Stimulated activated CD8-positive, alpha-beta memory T cell treated with anti-CD3 and anti-CD28 coated beads, Interleukin-7, amount 100 ng/mL, for 1 hour (primary cell): Measurements from ENCODE around the gene ANKRD33B.
"Not testable (repeated sequence)": the region's sequence is repeated elsewhere in the genome, so short reads cannot be mapped to it uniquely, and the experiment has no call there.

Experiments used
- DNase-seq, 2 donors: peaks; one replicate each; pipeline ENCODE4 v3.0.0-alpha.2; 2020; ENCODE audit warnings: low read depth in 2 of 2

The ANKRD33B gene

DNA sequence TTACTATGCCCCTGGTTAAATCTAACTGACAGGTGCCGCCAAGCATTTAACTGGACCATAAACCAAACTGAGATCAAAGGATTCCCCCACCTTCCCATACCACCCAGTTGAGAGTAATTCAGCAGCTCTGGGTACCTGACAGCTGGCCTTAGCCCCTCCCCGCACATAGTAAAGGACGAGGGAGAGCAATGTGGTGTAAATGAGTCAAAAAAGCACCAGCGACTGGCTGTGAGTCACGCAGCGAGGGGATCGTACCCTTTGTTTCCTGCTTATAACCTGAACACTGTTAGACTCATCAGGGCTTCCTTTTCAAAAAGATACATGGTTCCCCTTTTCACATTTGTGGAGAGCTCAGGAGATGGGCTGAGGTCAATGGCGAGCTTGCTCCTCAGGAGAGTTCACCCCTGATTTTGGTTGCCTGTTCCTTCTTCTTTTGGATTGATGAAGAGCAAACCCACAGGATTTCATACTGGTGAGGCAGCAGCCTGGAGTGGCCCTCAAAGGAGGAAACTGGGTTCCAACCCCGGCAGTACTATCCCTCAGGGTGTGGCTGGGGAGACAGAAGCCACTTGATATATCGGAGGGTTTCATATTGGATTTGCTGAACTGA lies 71.5 kb downstream of the ANKRD33B start:
- peak in 1 of 2 donors; percentile 26 for DNase-seq

DNA sequence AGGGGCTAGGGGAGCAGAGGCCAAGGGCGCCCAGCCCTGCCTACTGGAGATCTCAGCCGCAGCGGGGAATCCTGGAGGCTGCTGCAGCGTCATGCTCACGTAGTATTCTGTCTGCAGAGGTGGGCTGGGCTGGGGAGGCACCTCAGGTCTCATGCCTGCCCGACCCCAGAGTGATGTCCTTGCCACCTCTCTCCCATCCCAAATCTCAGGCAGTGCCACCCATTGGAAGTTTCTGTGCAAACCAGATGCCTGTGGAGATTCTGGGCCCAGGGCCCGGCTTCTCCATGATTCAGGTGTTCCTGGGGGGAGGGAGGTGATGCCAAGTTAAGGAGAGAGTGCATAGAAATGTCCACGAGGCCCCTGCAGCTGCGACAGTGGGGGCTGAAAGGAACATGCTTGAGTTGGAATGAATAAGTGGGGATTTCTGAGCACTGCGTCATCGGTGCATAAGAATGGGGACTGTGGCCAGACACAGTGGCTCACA lies 72.0 kb downstream of the ANKRD33B start:
- no peak for DNase-seq

DNA sequence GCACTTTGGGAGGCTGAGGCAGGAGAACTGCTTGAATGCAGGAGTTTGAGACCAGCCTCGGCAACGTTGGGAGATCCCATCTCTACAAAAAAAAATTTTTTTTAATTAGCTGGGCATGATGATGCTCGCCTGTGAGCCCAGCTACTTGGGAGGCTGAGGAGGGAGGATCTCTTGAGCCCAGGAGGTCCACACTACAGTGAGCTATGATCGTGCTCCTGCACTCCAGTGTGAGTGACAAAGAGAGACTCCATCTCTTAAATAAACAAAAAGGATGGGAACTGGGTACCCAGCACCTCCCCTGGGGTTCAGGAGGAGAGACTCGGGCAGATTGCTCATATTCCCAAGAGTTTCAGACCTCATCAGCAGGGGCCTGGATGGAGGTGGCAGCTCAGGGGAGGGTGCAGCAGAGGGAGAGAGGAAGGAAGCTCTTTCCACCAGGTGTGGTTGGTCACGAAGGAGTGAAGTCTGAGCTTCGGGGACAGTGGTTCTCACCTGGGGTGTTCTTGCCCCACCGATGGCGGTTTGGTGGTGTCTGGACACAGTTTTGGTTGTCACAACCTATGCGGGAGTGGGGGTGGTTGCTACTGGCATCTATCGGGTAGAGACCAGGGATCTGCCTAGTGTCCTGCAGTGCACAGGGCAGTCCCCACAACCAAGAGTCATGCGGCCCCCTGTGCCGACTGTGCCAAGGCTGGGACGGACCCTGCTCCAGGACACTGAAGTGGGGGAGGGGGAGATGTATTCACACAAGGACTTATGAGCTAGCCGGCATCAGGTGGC lies 72.7 kb downstream of the ANKRD33B start:
- DNase-seq: no peak

DNA sequence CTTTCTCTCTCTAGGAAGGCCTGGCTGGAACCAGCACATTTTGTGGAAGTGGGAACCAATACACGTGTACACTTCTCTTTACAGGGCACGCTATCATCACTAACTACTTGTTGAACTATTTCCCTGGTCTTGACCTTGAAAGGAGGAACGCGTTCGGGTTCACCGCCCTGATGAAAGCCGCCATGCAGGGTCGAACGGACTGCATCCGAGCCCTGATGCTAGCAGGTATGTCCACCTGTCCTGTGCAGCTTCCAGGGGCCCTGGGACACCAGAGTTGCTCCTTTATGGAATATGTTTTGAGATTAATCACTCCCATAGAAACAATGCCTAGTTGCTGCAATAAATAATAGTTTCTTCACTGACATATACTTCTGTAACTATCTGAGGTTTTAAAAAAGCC lies 74.1 kb downstream of the ANKRD33B start:
- DNase-seq: no peak

DNA sequence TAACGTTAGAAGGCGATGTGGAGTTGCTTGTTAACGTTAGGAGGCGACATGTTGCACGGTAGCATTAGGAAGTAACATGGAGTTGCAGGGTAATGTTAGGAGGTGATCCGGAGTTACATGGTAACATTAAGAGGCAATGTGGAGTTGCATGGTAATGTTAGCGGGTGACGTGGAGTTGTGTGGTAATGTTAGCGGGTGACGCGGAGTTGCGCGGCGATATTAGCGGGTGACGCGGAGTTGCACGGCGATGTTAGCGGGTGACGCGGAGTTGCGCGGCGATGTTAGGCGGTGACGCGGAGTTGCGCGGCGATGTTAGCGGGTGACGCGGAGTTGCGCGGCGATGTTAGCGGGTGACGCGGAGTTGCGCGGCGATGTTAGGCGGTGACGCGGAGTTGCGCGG lies 74.9 kb downstream of the ANKRD33B start:
- DNase-seq: not testable (repeated sequence)

DNA sequence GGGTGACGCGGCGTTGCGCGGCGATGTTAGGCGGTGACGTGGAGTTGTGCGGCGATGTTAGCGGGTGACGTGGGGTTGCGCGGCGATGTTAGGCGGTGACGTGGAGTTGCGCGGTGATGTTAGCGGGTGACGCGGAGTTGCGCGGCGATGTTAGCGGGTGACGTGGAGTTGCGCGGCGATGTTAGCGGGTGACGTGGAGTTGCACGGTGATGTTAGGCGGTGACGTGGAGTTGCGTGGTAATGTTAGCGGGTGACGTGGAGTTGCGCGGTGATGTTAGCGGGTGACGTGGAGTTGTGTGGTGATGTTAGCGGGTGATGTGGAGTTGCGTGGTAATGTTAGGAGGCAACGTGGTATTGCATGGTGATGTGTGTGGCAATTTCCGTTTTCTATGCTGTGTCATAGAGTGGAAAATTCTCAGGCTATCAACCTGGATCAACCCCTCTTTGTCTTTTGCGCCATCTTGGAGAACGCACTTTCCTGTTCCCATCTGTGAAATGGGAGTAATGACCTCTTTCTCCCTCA lies 76.0 kb downstream of the ANKRD33B start:
- DNase-seq: no peak

DNA sequence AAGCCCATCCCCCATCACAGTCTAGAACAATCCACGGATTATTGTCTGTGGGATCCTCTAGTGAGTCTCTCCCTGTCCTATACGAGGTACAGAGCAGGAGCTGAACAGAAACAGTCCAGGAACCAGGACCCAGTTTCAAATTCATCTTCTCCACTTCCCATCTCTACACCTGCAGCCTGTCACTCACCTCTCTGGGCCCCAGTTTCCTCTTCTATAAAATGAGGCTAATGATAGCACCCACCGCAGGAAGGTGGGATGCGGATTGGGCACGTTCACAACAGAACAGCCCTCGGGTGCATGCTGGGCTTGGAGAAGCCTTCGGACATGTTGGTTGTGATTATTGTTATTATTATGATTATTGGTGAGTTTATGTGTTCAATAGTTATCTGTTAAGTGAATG lies 78.5 kb downstream of the ANKRD33B start:
- no peak for DNase-seq

DNA sequence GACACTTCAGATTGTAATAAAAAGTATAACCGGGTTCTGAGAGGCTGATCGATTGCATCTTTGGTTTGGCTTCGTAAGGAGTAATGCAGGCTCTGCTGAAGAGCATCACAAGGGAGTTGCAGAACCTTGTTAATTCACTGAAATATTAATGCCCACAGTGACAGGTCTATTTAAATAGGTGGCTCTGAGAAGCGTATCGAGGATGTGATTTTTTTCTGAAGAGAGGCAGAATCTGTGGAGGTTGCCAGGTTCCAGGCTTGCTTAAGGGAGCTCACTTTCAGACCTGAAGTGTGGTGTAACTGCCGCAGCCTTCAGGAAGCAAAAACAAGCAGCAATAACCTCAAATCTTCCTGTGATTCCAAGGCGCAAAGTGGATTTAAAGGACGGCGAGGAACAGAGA lies 80.3 kb downstream of the ANKRD33B start:
- DNase-seq: no peak

DNA sequence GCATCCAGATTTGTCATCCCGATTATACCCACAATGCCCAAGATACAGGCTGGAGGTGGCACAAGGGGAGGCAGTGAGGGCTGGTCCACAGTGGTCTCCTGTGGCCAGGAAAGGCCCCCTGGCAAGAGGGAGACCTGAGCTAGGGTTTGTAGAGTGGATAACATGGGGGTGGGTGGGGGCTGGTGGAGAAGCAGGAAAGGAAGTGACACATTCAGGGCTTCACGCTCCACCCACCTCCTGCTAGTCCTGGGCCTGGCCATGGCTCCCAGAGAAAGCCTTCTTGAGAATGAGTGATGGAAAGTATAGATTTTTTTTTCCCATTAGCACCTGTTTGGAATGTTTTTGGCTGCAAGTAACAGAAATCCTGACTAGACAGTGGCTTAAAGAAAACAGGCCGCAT lies 81.3 kb downstream of the ANKRD33B start:
- DNase-seq: no peak

DNA sequence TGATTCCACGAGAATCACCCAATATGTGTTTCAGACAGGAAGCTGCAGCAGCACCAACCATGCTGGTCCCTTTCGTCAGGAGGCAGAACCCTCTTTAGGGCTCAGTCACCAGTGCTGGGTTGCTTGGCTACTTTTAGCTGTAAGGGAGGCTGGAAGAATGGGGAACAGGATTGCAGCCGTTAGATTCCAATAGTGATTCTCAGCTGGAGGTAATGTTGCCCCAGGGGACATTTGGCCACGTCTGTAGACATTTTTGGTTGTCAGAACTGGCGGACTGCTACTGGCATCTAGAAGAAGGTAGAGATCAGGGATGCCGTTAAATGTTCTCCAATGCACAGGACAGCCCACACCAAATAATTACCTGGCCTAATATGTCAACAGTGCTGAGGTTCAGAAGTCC lies 81.8 kb downstream of the ANKRD33B start:
- no peak for DNase-seq

DNA sequence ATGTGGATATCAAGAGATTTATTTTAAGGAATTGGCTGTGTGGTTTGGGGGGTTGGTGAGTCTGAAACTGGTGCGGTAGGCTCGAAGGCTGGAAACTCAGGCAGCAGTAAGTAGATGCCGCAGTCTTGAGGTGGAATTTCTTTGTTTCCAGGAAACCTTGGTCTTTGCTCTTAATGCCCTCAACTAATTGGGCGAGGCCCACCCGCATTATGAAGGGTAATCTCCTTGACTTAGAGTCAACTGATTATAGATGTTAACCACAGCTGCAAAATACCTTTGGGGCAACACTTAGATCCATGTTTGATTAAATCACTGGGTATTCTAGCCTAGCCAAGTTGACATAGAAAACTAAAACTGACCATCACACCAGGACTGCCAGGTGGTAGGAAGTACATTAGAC lies 83.8 kb downstream of the ANKRD33B start:
- no peak for DNase-seq

DNA sequence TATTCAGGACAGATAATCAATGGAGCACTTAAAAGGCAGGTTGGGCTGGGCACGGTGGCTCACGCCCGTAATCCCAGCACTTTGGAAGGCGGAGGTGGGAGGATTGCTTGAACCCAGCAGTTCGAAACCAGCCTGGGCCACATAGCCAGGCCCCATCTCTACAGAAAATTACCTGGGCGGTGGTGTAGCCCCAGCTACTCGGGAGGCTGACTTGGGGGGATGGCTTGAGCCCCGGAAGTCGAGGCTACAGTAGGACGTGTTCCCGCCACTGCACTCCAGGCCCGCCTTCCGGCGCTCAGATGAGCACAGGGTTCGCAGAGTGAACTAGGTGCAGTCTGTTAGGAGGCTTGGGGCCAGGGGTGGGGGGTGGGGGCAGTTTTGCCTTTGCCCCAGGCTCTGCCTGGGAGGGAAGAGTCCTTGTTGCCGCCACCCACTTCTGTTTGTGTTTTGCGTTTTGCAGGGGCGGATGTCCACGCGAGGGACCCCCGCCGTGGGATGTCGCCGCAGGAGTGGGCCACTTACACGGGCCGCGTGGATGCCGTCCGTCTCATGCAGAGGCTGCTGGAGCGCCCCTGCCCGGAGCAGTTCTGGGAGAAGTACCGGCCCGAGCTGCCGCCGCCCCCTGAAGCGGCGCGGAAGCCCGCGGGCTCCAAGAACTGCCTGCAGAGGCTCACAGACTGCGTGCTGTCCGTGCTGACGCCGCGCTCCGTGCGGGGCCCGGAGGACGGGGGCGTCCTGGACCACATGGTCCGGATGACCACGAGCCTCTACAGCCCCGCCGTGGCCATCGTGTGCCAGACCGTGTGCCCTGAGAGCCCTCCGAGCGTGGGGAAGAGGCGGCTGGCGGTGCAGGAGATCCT lies 85.2 kb downstream of the ANKRD33B start:
- DNase-seq: no peak

DNA sequence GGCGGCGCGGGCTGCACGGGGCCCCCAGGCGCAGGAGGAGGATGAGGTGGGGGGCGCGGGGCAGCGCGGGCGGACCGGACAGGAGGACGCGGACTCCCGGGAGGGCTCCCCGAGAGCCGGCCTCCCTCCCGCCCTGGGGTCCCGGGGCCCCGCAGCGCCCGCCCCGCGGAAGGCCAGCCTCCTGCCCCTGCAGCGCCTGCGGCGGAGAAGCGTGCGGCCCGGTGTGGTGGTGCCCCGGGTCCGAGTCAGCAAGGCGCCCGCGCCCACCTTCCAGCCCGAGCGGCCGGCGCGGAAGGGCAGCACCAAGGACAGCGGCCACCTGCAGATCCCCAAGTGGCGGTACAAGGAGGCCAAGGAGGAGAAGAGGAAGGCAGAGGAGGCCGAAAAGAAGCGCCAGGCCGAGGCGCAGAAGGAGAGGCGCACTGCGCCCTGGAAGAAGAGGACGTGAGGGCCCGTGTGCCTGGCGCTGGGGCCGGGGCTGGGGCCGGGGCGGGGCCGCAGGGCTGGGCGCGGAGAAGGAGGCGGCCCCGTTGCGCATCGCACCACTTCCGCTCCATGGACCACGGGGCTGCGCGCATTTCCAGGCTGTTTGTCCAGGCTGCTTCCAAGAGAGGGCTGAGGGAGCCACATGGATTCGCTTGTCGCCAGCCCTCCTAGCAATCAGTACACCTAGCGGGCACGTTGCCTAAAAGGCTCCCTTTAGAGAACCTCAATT lies 86.0 kb downstream of the ANKRD33B start:
- DNase-seq: no peak

DNA sequence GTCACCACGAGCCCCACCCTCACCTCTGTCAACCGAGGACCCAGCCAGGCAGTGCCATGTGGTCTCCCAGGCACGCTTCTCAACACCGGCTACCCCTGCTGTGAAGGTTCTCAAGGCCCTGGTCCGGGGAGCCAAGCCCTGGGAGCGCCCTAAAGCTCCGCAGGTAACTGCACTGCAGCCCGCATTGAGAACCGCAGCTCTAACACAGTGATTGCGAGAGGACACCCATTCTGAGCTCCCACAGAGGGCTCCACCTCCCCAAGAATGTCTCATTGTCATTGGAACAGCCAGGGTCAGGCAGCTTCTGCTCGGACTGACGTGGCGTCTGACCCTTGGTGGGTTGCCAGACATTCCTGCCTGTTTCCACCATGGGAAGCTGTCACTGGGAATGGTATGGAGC lies 88.3 kb downstream of the ANKRD33B start:
- DNase-seq: no peak

DNA sequence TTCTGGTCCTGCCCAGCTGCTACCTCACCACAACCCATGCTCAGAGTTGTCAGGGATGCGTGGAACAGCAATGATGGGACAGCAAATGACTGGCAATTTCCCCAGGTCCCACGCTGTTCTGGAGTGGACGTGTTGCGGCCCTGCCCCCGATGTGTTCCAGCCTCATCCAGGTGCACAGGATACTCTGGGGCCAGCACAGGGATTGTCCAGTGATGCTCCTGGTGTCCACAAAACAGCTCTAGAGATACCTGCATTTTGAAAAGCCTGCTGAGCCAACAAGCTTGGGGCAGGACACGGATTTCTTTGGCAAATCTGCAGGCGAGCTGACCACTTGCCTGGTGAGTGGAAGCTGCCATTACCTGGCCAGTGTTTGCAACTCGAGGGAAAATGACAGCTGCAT lies 88.7 kb downstream of the ANKRD33B start:
- no peak for DNase-seq

DNA sequence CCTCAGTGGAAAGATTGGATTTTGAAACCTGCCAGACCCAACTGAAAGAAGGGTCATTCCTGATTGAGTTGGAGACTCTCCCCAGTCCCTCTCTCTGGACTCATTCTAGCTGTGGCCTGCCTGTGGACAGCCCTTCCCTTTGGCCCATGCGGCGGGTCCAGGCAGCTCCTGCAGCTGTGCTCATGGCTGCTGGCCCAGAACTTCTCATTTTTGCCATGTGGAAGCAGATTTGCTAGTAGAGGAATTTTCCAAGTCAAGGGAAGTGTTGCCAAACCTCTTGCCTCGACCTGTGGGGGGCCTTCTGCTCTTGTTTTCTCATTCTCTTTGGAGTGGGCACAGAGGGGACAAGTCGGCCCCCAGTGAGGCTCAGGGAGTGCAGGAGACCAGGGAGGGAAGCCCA lies 89.2 kb downstream of the ANKRD33B start:
- DNase-seq: no peak

DNA sequence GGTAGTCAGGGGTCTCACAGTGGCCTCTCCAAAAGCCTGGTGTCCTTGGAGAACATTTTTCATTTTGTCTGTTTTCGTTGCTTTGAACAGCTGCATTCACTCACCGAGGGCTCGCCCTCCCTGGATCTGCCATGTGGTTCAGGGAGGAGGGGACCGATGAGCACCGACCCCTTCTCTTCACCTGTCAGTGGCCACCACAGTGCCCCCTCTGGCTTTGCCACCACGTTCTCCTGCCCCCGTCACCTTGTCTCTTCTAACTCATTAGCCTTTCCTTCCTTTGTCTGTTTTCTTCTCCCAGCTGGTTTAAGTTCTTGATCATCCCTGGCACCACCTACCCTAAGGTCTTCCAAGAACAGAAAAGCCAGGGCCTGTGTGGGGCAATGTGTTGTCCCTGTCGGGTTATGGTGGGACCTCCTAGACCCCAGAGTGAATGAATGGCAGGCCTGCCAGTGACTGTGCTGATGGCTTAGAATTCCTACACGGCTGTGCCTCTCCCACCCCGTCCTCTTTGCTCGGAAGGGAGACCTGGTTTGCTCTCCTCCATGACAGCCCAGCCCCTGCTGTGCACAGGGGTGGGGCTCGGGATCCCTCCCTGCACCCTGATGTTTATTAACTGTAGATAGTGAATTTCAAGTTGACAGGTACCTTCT lies 90.0 kb downstream of the ANKRD33B start:
- no peak for DNase-seq

DNA sequence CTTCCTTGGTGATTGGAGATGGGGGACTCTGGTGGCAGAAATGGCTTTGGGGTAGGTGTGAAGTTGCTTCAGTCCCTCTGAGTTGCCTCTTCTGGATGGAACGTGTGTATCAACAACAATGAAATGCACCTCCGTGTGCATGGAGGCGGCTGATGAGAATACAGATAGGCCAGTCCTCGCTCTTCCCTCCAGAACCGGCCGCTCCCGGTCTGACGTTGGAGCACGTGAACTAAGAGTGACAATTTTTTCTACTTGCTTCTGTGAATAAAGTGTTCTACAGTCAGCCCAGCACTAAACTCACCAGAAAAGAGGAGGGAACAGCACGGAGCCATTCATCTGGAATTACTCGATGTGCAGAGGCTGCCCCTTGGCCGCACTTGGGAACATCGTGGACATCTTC lies 90.7 kb downstream of the ANKRD33B start:
- DNase-seq: no peak

DNA sequence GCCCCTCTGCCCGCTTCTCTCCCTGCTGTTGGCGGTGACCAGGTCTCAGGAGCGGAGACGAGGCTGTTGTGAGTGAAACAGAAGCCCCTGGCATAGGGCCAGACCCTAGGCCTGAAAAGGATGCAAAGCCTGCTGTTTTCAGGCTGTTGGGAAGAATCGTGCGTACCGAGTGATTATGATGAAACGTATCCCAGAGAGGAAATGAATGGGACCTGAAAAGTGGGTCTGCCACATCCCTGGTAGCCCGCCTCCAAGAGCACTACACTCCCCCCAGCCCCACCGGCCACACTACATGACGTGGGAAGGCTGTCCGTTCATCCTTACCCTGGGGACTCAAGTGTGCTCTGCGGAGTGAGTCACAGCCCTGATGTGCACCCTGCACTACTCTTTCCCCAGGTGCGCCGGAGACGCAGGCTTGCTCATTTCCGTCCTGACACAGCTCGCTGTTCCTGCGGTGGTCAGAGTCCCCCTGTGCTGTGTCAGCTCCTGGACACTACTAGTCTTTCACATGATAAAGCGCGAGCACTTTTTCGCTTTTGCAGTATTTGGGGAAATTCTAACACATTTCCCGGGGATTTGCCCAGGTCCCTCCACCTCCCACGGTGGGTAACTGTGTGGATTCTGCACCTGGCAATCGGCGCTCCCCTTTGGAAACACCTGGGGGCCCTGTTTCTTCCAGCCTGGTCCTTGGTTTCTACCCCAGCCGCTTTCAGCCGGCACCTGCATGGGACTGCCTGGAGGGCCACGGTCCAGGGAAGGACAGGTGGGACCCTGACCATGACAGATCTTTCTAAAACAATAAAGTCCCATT lies 91.5 kb downstream of the ANKRD33B start:
- no peak for DNase-seq
